AML-193 (cell line): ENCODE measurements around the gene NUP85.
"Not testable (repeated sequence)": the region's sequence is repeated elsewhere in the genome, so short reads cannot be mapped to it uniquely, and the experiment has no call there.

ENCODE experiments used
- DNase-seq, 2 experiments: peaks; one replicate each; lab custom pipeline; 2025; lab: John Stamatoyannopoulos, UW

The NUP85 gene

GRCh38 chr17:75205037-75205792, at the start of gene NUP85:
NUP85 (plus strand) TSS chr17:75205679; CDS start chr17:75205762, 83 bp downstream.
- DNase-seq: peak; percentile 92

- not testable (repeated sequence) for DNase-seq
These were observed 47.0 kb upstream of the NUP85 start for GRCh38 chr17:75158480-75158879.

- DNase-seq: no peak
These were observed 46.1 kb upstream of the NUP85 start for GRCh38 chr17:75159196-75160031.

GRCh38 chr17:75160211-75160610, 45.3 kb upstream of the NUP85 start:
- DNase-seq: no peak

GRCh38 chr17:75163074-75163473, 42.4 kb upstream of the NUP85 start:
- DNase-seq: no peak

- DNase-seq: not testable (repeated sequence)
These were observed 40.9 kb upstream of the NUP85 start for GRCh38 chr17:75164606-75165005.

GRCh38 chr17:75168998-75169397, 36.5 kb upstream of the NUP85 start:
- DNase-seq: no peak

- no peak for DNase-seq
These were observed 32.0 kb upstream of the NUP85 start for GRCh38 chr17:75173526-75173925.

GRCh38 chr17:75174996-75175395, 30.5 kb upstream of the NUP85 start:
- no peak for DNase-seq

- no peak for DNase-seq
These were observed 28.9 kb upstream of the NUP85 start for GRCh38 chr17:75176625-75177024.

- no peak for DNase-seq
These were observed 27.0 kb upstream of the NUP85 start for GRCh38 chr17:75178453-75178852.

GRCh38 chr17:75181110-75181509, 24.4 kb upstream of the NUP85 start:
- no peak for DNase-seq

- peak; percentile 31 to 39 for DNase-seq
These were observed 23.7 kb upstream of the NUP85 start for GRCh38 chr17:75181608-75182318.

GRCh38 chr17:75182319-75182568, 23.2 kb upstream of the NUP85 start:
- no peak for DNase-seq

GRCh38 chr17:75182569-75183436, 22.7 kb upstream of the NUP85 start, which contains the start of gene SUMO2:
SUMO2 (minus strand) TSS chr17:75182959; CDS start chr17:75182834, 125 bp downstream.
- DNase-seq: peak; percentile 87 to 88

GRCh38 chr17:75183999-75184884, 21.2 kb upstream of the NUP85 start:
- no peak for DNase-seq

GRCh38 chr17:75188614-75189013, 16.9 kb upstream of the NUP85 start:
- DNase-seq: no peak

- peak; percentile 21 to 27 for DNase-seq
These were observed 13.9 kb upstream of the NUP85 start for GRCh38 chr17:75191584-75191983.

GRCh38 chr17:75194879-75195278, 10.6 kb upstream of the NUP85 start:
- no peak for DNase-seq

GRCh38 chr17:75199886-75200618, 5.4 kb upstream of the NUP85 start:
- no peak for DNase-seq
